Fibroblast of lung (primary cell): Measurements from ENCODE around the gene EBF3. TPM values are rescaled to one million over a fixed set of nuclear protein-coding genes. Genes with fewer than 3 reads are reported as not detected.

Source experiments
- DNase-seq, 2 donors: peaks; one replicate each; pipeline versions ENCODE4 v3.0.0 to v3.0.0-alpha.2; 2010; ENCODE audit warnings: low read depth in 2 of 2
- H2AFZ ChIP-seq: 2 replicates; pipeline ENCODE4 v1.5.1; 2012; ENCODE audit warnings: low read length, control low read depth, inconsistent platforms
- H3K27ac ChIP-seq: 2 replicates; pipeline ENCODE4 v1.5.1; 2011; ENCODE audit warnings: low read length, control low read depth; ENCODE audit not compliant: insufficient read depth
- H3K27me3 ChIP-seq: 2 replicates; pipeline ENCODE4 v1.5.1; 2011; ENCODE audit warnings: mild to moderate bottlenecking, low read length; ENCODE audit not compliant: control insufficient read depth, insufficient read depth
- H3K36me3 ChIP-seq: 2 replicates; pipeline ENCODE4 v1.5.1; 2011; ENCODE audit warnings: low read length; ENCODE audit not compliant: control insufficient read depth, insufficient read depth
- H3K4me1 ChIP-seq: 2 replicates; pipeline ENCODE4 v1.5.1; 2011; ENCODE audit warnings: low read length; ENCODE audit not compliant: control insufficient read depth, insufficient read depth; ENCODE audit errors: extremely low read depth
- H3K4me2 ChIP-seq: 2 replicates; pipeline ENCODE4 v1.5.1; 2011; ENCODE audit warnings: low read length, control low read depth; ENCODE audit not compliant: insufficient read depth; ENCODE audit errors: extremely low read depth
- H3K4me3 ChIP-seq, 4 experiments: fragments of 200-600 bp in 1 of 4; sonication (generic) in 1 of 4; replicated peaks in 1 of 4; 2 replicates each; pipeline ENCODE4 v1.5.1; 2011 to 2016; ENCODE audit warnings: low read length in 4 of 4, low read depth in 3 of 4, mild to moderate bottlenecking in 3 of 4, control low read depth in 2 of 4, inconsistent platforms in 1 of 4, mixed read lengths in 1 of 4; ENCODE audit not compliant: insufficient read depth in 1 of 4; ENCODE audit errors: control extremely low read depth in 1 of 4
- H3K79me2 ChIP-seq: 2 replicates; pipeline ENCODE4 v1.5.1; 2012; ENCODE audit warnings: mild to moderate bottlenecking, low read length, inconsistent platforms; ENCODE audit not compliant: control insufficient read depth, insufficient read depth
- H3K9ac ChIP-seq: 2 replicates; pipeline ENCODE4 v1.5.1; 2011; ENCODE audit warnings: mild to moderate bottlenecking, low read length, control low read depth; ENCODE audit not compliant: insufficient read depth
- H3K9me3 ChIP-seq: 2 replicates; pipeline ENCODE4 v1.5.1; 2012; ENCODE audit warnings: low read depth, low read length; ENCODE audit not compliant: control insufficient read depth, insufficient read depth
- H4K20me1 ChIP-seq: 2 replicates; pipeline ENCODE4 v1.5.1; 2011; ENCODE audit warnings: low read length; ENCODE audit not compliant: control insufficient read depth, insufficient read depth; ENCODE audit errors: extremely low read depth
- EZH2 ChIP-seq: IDR thresholded peaks from 2 replicates; pipeline ENCODE4 v1.5.1; 2012; ENCODE audit warnings: low read length, control low read depth, mild to moderate bottlenecking; ENCODE audit errors: missing control alignments
- polyA plus RNA-seq, 2 donors: library from polyadenylated mRNA; depleted of rRNA in 1 of 2; stranded (reverse) in 1 of 2; unstranded in 1 of 2; fragments of >200 nt; gene quantifications; 2 replicates each; pipeline ENCODE4 v1.2.1, GENCODE V29; 2011 to 2012; ENCODE audit warnings: missing spikeins in 1 of 2
- total RNA-seq: library from RNA; depleted of rRNA; stranded (reverse); fragments of >200 nt; gene quantifications from 2 replicates; pipeline ENCODE4 v1.2.1, GENCODE V29; 2014
- TF ChIP-seq, protein P1 (sequence below), 2 donors: IDR thresholded peaks in 1 of 2; conservative IDR thresholded peaks in 1 of 2; 1 replicate in 1 of 2; 2 replicates in 1 of 2; pipeline ENCODE4 v1.5.1; 2011 to 2012; ENCODE audit warnings: low read length in 2 of 2, control low read depth in 1 of 2, inconsistent platforms in 1 of 2, low read depth in 1 of 2, mild to moderate bottlenecking in 1 of 2

EBF3 gene
- total and polyA plus RNA-seq, 2 donors (not counting 1 experiment from before 2014, with no cell fraction given) = 0.12 to 0.17 TPM

DNA sequence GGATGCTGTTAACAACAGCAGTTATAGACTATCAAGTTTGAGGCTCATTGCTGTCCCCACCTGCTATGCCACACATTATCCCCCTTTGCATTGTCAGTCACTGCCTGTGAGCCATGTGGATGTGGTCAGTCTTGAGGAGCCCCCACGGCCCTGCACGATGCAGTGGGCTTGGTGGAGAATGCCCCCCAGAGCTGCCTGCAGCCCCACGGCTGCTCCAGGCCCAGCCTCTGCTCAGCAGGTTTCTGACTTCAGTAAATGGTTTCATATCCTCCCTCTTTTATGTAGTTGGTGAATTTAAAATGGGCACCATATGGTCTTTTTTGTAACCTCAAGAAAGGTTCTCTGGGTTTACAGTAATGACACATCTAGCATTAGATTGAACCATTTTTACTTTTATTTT, 164.1 kb downstream of the EBF3 start:
- no peak overlapping the region for H3K4me2 ChIP-seq
- no peaks in the 10 kb centered on the region for H4K20me1 ChIP-seq
- TF ChIP-seq EZH2 = no peak
- TF ChIP-seq, protein P1, sequence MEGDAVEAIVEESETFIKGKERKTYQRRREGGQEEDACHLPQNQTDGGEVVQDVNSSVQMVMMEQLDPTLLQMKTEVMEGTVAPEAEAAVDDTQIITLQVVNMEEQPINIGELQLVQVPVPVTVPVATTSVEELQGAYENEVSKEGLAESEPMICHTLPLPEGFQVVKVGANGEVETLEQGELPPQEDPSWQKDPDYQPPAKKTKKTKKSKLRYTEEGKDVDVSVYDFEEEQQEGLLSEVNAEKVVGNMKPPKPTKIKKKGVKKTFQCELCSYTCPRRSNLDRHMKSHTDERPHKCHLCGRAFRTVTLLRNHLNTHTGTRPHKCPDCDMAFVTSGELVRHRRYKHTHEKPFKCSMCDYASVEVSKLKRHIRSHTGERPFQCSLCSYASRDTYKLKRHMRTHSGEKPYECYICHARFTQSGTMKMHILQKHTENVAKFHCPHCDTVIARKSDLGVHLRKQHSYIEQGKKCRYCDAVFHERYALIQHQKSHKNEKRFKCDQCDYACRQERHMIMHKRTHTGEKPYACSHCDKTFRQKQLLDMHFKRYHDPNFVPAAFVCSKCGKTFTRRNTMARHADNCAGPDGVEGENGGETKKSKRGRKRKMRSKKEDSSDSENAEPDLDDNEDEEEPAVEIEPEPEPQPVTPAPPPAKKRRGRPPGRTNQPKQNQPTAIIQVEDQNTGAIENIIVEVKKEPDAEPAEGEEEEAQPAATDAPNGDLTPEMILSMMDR (conservative IDR thresholded peaks at IDR 0.05 in 1 of 2, IDR thresholded peaks at IDR 0.05 in 1 of 2; ENCODE audit: low read depth in 1 of 2, low read length in 2 of 2) = no peak

GRCh38 chr10:129796710-129797420, 167.2 kb downstream of the EBF3 start:
- Histone ChIP-seq H3K9me3 (peaks cover 2% of the 10 kb centered on the region), H3K4me1 (no peaks in the 10 kb centered on the region), H3K9ac (no peak overlapping the region), H3K4me2 (no peak overlapping the region), H3K79me2 (no peaks in the 10 kb centered on the region), H3K27ac (no peak overlapping the region), H4K20me1 (no peaks in the 10 kb centered on the region), H3K4me3 (no peak overlapping the region), H3K27me3 (no peaks in the 10 kb centered on the region), H3K36me3 (no peaks in the 10 kb centered on the region), H2AFZ (no peak overlapping the region)
- no peak for DNase-seq
- TF ChIP-seq, protein P1 (conservative IDR thresholded peaks at IDR 0.05 in 1 of 2, IDR thresholded peaks at IDR 0.05 in 1 of 2; ENCODE audit: low read depth in 1 of 2, low read length in 2 of 2) = no peak

More for the DNA sequence above, 164.1 kb downstream of the EBF3 start:
- Histone ChIP-seq H3K9me3 (no peaks in the 10 kb centered on the region), H3K79me2 (no peaks in the 10 kb centered on the region), H3K27me3 (no peaks in the 10 kb centered on the region), H3K27ac (no peak overlapping the region), H3K4me3 (no peak overlapping the region), H3K4me1 (no peaks in the 10 kb centered on the region), H2AFZ (no peak overlapping the region), H3K9ac (no peak overlapping the region), H3K36me3 (no peaks in the 10 kb centered on the region)
- no peak for DNase-seq

DNA sequence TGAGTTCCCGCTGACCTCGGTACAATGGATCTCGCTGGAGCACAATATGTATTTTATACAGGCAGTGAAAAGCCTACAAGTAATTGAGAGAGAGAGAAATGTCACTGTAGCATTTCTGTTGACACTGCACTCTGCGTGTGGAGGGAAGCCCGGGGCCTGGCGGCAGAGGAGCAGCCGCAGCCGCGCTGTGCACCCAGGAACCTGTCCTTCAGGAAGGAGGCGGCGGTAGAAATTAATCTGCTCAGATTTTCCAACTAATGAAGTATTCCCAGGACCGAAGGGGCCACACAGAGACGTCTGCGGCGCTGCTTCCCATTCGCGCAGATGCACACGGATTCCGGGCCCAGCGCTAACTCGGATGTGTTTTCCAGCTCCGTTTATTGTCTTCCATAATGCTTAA, 170.1 kb downstream of the EBF3 start:
- Histone ChIP-seq H3K27ac (no peak overlapping the region), H3K9ac (no peak overlapping the region), H4K20me1 (no peaks in the 10 kb centered on the region), H3K4me1 (no peaks in the 10 kb centered on the region), H3K27me3 (no peaks in the 10 kb centered on the region), H3K36me3 (no peaks in the 10 kb centered on the region), H2AFZ (no peak overlapping the region), H3K4me3 (no peak overlapping the region), H3K79me2 (no peaks in the 10 kb centered on the region), H3K4me2 (no peak overlapping the region), H3K9me3 (peaks cover 2% of the 10 kb centered on the region)
- TF ChIP-seq, protein P1 (conservative IDR thresholded peaks at IDR 0.05 in 1 of 2, IDR thresholded peaks at IDR 0.05 in 1 of 2; ENCODE audit: low read depth in 1 of 2, low read length in 2 of 2) = no peak
- no peak for DNase-seq
